NCI-H345 (cell line): ENCODE data around the gene STX8.

ENCODE experiments used
- DNase-seq: peaks from one replicate; lab custom pipeline; 2025; lab: John Stamatoyannopoulos, UW

The STX8 gene

DNA sequence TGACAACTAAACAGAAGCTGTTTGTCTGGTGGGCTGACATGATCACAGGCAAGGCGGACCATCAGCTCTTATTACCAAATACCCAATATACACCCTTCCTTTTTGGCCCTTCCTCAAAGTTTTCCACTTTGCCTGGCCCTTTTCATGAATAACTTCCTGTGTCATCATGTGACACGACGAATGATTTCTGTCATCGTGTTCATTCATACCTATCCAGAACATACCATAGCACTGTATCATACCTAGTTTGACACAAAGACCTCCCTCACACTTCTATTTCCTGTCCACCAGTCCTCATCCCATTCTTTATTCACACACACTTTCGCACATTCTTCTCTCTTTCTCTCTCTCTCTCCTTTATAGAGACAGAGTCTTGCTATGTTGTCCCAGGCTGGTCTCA is 131.8 kb downstream of the STX8 start:
- no peak for DNase-seq

DNA sequence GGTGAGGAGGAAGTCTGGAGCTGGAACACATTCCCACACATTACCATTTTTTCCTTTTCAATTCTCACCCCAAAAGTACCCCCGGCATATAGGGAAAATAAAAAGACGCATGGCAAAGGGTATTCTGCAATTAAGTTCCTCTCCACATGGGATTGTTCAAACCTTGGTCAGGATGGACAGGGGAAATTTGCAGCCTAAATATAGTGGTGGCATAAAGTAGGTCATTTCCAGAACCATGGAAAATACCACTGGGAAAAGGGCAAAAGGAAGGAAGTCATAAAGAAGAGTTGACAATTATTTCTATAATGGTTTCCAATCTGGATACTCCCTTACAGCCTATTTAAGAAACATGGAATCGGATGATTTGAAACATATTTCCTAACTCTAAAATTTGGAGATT is 135.8 kb downstream of the STX8 start:
- no peak for DNase-seq

DNA sequence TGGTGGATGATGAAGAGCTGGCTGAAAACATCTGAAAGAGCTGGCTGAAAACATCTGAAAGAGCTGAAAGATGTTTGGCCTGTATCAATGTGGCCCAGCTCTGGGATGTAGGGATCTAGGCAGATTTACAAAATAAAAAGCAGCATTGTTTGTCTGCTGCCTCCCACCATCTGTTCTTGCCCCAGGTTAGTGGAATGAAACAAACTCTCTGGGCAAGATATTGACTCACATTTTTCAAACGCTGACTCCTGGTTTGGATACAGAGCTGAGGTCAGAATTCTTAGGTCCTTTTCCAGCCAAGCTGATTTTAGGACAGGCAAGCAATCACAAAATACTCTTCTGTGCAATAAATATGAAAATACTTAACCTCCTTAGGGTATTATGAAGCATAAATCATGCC is 139.0 kb downstream of the STX8 start:
- no peak for DNase-seq

DNA sequence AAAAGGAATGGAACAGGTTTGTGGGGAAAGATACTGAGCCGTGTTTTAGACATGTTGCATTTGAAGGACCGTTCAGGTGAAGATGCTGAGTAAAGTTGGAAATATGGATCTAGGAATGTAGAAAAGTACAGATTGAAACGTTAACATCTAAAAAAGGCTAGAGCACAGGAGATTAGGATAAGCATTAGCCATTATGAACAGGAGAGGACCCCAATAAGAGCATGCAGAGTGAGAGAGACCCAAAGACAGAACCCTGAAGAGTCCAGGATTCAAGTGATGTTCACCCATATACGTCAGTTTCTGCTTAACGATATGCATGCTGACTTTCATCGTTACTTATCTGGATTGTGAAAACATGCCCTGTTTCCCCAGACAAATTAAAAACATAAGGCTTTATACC is 140.5 kb downstream of the STX8 start:
- DNase-seq: no peak

- DNase-seq: no peak
These were observed 141.0 kb downstream of the STX8 start for GRCh38 chr17:9434642-9435057.

DNA sequence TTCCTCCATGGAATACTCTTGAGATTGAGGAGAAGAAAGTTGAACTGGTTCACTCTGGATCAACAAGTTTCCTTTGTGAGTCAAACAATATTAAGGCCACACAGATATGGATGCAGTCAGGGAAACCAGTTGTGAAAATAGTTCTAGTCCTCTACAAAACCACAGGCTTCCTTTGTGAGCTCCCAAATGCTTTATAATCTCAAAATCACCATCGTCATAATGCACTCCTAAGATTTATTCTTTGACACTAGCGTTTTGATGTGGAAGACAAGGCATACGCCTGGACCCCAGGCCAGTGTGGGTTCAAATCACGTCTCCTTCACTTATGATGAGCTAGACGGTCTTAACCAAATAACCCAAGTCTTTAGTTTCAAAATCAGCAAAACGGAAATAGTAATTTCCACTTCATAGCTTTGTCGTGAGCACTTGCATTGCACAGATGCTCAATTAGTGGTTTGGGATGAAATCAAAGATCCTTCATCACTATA is 142.6 kb downstream of the STX8 start:
- DNase-seq: no peak

GRCh38 chr17:9432134-9432885 is 143.3 kb downstream of the STX8 start:
- DNase-seq: no peak

DNA sequence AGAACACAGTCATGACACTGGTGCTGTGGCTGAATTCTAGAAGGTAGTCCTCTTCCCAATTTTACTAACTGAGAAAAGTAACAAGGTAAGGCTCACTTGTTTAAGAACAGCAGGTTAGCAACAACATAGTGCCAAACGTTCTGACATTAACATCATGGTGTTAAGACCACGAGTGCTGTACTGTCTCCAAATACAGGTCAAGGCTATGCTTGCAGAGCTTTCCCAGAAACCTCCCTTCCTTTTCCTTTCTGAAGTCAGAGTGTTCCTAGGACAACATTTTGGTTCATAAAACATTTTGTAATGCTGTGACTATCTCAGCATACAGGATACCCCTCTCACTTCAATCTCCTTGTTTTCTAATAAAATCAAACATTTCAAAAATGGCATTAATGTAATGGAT is 144.0 kb downstream of the STX8 start:
- no peak for DNase-seq

DNA sequence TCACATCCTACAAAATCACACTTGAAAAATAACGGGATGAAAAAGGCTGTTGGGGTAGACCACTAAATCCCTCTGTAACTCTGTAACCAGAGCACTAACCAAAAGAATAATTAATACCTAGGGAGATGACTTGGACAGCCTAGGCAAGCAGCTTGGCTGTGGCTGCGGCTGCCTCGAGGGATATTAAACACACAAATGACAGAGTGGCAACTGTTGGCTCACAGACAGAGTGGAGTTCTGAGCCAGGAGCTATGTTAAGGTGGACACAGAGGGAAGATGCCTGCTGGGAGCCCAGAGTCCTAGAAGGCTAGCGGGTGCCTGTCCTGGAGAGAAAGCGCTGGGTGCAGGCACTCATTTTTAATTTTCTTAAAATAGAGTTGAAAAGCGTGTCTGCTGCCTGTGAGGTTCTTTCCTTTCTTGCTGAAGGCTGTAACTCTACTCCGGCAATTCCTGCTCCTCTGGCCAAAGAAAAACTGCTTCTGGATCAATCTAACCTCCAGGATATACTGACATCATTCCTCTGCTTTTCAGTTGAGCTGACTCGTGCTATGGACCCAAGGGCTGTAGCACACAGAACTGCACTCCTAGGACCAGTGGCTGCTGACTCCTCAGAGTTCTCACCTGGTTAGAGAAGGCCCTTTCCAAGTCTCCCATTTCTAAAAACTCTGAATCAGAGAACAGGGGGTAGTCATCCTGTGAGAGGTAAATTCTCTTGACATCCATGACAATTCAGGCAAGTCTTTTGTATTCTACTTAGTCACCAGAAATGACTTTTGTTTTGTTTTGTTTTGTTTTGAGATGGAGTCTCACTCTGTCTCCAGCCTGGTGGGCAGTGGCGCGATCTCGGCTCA is 147.9 kb downstream of the STX8 start:
- no peak for DNase-seq

GRCh38 chr17:9424071-9424640 is 151.5 kb downstream of the STX8 start:
- DNase-seq: no peak

GRCh38 chr17:9421525-9421924 is 154.1 kb downstream of the STX8 start:
- no peak for DNase-seq

DNA sequence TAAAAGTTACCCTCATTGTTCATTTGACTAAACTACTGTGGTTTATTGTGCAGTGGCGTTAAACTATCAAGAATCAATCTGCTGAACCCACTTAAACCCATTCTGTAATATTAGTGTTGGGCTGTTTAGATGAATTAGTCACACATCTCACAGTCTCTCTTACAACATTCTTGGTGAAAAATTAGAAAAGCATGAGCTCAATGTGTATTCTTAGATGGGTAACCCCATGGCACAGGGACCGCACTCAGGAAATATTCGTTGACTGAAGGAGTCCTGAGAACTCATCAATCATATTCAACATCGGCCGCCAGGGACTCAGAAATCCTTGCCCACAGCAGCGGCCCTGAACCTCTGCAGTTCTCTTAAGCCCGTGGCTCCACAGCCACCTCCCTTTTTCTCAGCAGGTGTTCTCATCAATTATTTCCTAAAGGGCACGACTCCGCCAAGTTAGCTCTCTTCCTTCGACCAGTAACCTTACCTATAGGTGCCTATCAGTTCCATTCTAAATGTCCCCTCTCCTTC is 155.6 kb downstream of the STX8 start:
- DNase-seq: no peak

DNA sequence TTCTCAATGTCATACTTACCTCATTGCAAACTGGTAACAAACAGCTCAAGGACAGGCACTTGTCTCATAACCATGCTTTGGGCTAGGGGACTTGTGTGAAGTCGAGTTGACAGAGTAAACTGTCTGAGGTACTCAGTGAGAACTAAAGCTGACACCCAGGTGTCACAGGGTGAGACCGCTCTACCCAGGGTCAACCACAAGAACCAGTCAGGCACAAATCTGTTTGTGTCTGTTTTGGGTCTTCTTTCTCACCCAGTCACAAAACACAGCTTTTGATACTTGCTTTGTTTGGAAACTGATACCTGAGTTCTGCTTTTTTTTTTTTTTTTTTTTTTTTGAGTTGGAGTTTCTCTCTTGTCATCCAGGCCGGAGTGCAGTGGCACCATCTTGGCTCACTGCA is 161.1 kb downstream of the STX8 start:
- no peak for DNase-seq

DNA sequence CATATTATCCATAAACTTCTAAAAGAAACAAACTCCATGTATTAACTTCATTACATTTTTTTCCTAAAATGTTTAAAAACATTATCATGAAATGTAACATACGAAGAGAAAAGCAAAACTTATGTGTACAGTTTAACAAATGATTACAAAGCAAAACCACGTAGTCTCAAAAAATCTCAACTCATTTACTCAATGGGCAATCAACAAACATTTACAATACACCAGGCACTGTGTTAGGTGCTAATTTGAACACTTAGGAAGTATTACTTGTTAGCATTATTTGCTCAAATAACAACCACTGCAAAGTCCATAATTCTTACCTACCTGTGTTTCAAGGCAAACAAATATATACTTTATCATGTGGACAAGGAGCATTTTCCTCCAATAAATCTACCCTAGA is 164.9 kb downstream of the STX8 start:
- DNase-seq: no peak

DNA sequence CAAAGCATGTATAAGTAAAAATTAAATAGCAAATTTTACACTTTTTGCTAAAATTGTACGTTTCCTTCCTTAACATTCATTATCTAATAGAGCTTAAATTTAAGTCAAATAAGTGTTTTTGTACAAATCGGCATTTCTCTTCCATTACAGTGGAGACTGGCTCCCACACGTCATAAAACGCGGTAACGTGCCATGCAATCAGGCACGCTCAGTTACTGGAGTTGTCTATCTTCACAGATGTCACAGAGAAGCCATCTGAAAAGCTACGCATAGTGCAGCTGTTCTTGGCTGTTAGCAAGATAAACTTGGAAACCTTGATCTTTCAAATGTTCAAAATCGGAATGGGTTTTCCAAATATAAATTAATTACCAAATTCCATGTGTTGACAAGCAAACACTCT is 165.3 kb downstream of the STX8 start:
- DNase-seq: no peak

DNA sequence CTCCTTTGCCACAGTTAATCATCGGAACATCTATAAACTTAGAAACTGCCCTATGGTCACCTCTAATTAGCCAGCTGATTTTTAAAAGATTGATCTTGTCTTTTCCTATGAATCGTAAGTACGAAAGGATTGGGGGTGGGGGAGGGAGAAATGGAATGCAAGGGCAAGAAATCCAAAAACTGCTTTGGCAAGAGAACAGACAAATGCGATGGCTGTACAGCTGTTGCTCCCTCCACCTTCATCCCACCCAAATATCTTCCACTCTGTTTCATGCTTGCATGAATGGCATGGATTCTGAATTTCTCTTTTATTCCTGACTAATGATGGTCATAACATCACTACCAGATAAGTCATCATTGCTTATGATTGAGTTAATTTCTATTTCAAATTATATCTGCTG is 165.7 kb downstream of the STX8 start:
- DNase-seq: no peak

DNA sequence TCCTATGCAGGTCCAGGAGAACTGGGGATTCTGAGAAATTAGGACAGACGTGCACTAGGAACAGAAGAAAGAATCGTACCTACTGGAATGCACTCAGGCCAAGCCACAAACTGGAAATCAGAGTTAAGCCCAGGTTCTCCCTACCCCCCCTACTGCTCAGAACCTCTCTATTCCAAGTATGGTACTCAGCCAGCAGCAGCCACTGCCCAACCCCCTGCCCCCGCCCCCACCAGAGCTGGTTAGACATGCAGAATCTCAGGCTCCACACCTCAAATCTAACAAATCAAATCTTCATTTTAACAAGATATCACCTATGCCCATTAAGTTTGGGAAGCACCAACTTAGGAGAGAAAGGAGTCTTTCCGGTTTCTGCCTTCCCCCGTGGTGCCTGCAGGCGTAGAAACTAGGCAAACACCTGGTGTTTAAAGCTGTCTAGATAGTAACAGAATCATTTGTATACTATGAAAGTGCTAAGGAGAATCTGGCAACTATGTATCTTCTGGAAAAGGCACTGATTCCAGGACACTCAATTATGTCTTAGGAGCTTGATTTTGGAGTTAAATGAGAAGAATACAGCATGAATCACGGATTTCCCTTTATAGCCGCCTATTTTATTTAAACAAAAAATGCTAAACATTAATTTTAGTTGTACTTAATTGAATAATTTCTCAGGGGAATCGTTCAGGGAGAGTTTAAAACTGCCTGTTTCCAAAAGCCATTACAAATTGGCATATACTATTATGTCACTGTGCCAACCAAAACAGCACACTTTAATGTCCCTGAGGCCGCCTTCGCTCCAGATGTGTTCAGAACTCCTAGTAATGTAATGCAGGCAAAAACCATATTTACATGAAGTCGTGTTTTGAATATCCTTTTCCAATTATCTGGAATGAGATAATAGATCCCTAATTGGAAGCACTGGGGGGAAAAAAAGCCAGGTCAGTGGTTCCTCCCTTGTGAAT is 166.5 kb downstream of the STX8 start:
- no peak for DNase-seq

DNA sequence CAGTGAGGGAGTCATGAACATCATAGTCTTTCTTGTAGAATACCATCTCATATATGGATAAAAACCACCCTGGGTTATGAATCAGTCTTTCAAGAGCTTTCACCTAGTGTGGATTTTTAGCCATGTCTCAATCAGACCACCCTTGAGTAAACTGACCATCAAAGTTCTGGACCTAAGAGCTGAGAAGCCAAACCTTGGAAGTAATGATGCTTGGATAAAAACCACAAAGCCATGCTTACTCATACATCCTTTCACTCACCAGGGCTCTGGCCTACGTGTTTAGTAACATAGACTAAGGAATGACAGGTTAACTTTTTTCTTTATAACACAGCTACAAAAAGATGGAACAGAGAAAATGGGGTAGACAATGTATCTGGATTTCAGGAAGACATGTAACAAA is 167.2 kb downstream of the STX8 start:
- no peak for DNase-seq

DNA sequence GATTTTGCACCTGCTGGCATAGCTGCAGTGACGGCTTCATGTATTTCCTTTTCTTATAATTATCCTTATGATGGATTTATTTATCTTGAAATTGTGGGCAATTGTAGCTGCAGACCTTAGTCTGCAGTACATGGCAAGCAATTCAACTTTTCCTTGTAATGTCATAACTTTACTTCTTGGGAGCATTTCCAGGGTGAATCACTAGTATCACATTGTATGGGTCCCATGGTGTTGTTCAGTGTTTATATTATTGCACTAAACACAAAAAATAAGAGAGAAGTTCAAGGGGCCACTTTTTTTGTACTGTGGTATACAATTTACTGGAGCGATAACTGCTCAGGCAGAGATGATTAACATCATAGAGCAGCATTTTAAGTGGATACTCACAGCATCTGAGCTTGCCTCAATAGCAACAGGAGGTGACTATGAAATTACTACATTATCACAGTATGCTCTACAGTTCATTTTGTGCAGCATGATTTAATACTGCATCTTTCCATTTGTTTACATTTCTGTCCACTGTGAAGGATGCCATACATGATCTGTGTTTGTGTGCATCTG is 169.5 kb downstream of the STX8 start:
- no peak for DNase-seq

GRCh38 chr17:9403257-9403656 is 172.4 kb downstream of the STX8 start:
- no peak for DNase-seq

DNA sequence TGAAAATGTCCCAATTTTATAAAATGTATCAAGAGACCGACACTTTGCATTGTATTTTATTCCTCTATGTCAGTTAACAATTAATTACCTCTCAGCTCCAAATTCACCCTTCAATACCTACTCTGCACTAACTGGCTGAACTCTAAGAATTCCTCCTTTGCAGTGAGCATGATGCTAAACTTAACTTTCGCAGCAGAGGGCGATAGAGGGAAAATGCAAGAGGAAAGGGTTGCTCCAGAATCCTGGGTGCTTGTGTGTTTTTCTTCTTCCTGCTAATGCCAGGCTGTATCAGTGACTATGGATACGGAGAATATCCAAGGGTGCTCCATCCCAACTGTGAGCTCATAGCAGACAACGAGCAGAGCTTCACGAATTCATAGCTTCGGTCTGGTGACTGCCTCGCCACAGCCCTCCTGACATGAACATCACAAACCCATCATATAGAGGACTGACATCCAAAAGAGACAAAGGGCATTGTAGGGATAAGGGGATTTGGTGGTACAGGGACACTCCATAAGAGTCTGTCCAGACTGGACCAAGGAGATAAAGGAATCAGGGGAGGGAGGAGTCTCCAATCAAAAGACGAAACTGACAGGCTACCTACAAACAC is 172.9 kb downstream of the STX8 start:
- peak; percentile 1 for DNase-seq
